NCI-H2081 treated with DMSO at 0.1 percent for 48 hours (cell line): ENCODE measurements around the gene RGL3.
A peak's percentile ranks its signal among the peaks of the same experiment; 100 is the strongest.
"Not testable (repeated sequence)": the region's sequence is repeated elsewhere in the genome, so short reads cannot be mapped to it uniquely, and the experiment has no call there.

Experiments used
- DNase-seq: peaks from one replicate; lab custom pipeline; 2025; lab: John Stamatoyannopoulos, UW

Gene RGL3

GRCh38 chr19:11382898-11383705, 36.0 kb downstream of the RGL3 start:
- no peak for DNase-seq

- DNase-seq, result peak; percentile 87
Measured at GRCh38 chr19:11380653-11381537, 38.2 kb downstream of the RGL3 start.

DNA sequence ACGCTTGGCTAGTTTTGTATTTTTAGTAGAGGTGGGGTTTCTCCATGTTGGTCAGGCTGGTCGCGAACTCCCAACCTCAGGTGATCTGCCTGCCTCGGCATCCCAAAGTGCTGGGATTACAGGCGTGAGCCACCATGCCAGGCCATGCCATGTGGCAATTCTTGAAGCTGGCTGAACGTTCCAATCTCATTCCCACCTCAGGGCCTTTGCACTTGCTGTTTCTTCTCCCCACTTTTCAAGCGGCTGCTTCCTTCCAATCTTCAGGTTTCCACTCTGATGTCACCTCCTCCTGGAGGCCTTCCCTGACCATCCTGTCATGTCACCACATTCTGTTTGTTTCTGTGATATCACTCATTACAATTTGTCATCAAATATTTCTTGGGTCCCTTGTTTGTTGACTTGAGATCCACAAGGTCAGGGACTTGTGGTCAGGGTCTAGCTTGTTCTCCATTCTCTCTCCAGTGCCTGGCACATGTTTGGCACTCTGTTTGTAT, 39.2 kb downstream of the RGL3 start:
- no peak for DNase-seq

GRCh38 chr19:11379269-11379845, 39.8 kb downstream of the RGL3 start:
- DNase-seq, result not testable (repeated sequence)

GRCh38 chr19:11378319-11379189, 40.6 kb downstream of the RGL3 start:
- DNase-seq, result no peak

DNA sequence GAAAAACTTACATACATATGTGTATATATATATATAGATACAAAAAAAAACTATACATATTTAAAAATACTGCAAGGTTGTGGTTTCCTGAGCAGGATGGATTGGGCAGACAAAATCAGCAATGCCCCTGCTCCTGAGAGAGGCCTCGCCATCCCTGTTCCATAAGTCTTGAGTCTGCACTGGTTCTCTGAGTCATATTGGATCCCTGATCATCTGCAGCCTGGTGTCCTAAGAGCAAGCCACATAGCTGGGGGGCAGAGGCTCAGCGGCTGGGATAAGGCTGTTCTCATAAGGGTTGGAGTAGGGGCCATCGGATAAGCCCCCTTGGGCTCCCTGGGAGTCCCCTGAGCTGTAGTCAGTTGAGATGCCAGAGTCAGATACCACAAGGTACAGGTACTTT, 41.4 kb downstream of the RGL3 start:
- DNase-seq, result no peak

GRCh38 chr19:11377237-11377636, 41.9 kb downstream of the RGL3 start:
- no peak for DNase-seq

DNA sequence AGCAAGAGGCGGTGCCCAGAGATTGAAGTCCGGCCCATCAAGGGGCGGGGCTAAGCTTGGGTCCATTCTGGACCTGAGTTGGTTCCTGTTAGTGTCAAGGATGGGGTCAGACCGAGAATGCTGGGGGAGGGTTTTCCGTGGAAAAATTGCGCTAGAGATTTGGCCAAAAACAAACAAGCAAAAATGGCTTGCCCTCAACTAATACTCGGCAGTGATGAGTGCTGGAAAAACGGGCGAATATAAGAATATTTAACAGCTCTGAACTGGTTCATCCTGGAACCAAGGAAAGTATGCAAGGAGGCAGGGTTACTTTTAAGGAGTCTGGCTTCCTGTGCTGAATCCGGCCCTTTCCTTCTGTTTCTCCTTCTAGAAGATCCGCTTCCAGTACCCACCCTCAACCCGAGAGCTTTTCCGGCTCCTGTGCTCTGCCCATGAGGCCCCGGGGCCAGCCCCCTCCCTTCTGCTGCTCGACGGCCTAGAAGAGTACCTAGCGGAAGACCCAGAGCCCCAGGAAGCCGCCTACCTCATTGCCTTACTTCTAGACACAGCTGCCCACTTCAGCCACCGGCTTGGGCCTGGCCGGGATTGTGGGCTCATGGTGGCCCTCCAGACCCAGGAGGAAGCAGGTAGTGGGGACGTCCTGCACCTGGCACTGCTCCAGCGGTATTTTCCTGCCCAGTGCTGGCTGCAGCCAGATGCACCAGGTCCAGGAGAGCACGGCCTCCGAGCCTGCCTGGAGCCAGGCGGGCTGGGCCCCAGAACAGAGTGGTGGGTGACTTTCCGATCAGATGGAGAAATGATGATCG, 43.8 kb downstream of the RGL3 start:
- no peak for DNase-seq

- peak; percentile 98 for DNase-seq
Measured at GRCh38 chr19:11374433-11375142, 44.5 kb downstream of the RGL3 start, which contains the start of gene SWSAP1. Gene SWSAP1, plus strand, starts transcription at chr19:11374666. Its CDS starts 15 bp downstream, at chr19:11374681.

DNA sequence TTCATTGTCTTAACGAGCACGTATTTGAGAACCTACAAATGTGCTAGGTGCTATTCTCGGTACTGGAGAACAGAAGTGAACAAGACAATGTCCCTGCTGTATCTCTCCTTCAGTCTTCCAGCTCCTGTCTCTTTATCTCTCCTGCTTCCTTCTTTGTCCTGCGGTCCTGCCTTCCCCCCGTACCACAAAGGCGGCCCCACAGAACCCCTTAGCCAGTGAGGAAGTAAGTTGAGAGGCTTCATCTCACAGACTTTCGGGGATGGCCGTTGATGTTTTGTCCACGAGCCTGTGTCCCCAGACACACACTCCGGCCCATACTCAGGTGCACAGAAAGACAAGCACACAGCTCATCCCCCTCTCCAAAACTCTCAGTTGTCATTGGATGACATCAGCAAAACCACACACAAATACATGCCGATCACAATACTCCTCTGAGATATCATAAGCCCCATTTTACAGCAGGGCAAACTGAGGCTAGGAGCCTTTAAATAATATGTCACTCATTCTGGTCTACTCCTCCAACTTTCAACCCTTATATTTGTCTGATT, 45.2 kb downstream of the RGL3 start:
- DNase-seq, result no peak

GRCh38 chr19:11373166-11373884, 45.8 kb downstream of the RGL3 start:
- DNase-seq, result peak; percentile 40

DNA sequence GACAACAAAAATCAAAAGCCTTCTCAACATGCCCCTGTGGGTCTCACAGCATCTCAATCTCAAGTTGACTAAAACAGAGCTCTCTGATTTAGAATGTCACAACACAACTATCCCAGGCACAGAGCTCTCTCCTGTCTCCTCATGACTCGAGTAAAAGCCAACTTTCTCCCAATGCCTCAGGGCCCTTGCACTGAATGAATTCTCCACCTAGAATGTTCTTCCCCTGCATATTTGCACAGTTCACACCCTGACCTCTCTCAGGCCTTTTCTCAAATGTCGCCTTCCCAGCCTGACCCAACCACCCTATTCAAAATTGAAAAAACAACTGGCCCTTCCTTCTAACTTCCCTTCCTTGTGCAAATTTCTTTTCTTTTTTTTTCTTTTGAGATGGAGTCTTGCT, 48.4 kb downstream of the RGL3 start:
- no peak for DNase-seq

- DNase-seq, result no peak
Measured at GRCh38 chr19:11367528-11367927, 51.6 kb downstream of the RGL3 start.

- DNase-seq, result no peak
Measured at GRCh38 chr19:11365557-11366117, 53.5 kb downstream of the RGL3 start.

DNA sequence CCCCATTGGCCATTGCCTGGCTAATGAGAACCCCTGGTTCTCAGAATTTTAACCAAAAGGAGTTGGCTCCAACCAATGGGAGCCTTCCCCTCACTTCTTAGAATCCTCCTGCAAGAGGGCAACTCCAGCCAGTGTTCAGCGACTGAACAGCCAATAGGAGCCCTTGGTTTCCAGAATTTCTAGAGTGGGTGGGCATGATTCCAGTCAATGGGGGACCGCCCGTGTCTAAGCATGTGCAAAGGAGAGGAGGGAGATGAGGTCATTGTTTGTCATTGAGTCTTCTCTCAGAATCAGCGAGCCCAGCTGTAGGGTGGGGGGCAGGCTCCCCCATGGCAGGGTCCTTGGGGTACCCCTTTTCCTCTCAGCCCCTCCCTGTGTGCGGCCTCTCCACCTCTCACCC, 54.2 kb downstream of the RGL3 start:
- no peak for DNase-seq

GRCh38 chr19:11364296-11364904, 54.7 kb downstream of the RGL3 start:
- no peak for DNase-seq

GRCh38 chr19:11363881-11364280, 55.2 kb downstream of the RGL3 start:
- DNase-seq, result no peak
